NCI-H345 treated with DMSO at 0.1 percent for 48 hours (cell line): ENCODE data around the gene HSBP1L1.

Experiments
- DNase-seq: peaks from one replicate; lab custom pipeline; 2025; ENCODE audit not compliant: unreplicated experiment; lab: John Stamatoyannopoulos, UW

Gene HSBP1L1

GRCh38 chr18:79928563-79928960 lies 35.9 kb upstream of the HSBP1L1 start:
- no peak for DNase-seq

- no peak for DNase-seq
Observed at GRCh38 chr18:79930020-79930642, 34.3 kb upstream of the HSBP1L1 start.

GRCh38 chr18:79931475-79931874 lies 33.0 kb upstream of the HSBP1L1 start:
- DNase-seq = no peak

- no peak for DNase-seq
Observed at GRCh38 chr18:79932907-79933306, 31.5 kb upstream of the HSBP1L1 start.

GRCh38 chr18:79933765-79934164 lies 30.7 kb upstream of the HSBP1L1 start:
- no peak for DNase-seq

- no peak for DNase-seq
Observed at GRCh38 chr18:79934311-79935097, 29.9 kb upstream of the HSBP1L1 start.

- no peak for DNase-seq
Observed at GRCh38 chr18:79935098-79935480, 29.4 kb upstream of the HSBP1L1 start.

- no peak for DNase-seq
Observed at GRCh38 chr18:79935499-79935898, 28.9 kb upstream of the HSBP1L1 start.

GRCh38 chr18:79935925-79936324 lies 28.5 kb upstream of the HSBP1L1 start:
- no peak for DNase-seq

- DNase-seq = no peak
Observed at GRCh38 chr18:79936641-79937040, 27.8 kb upstream of the HSBP1L1 start.

- DNase-seq = no peak
Observed at GRCh38 chr18:79937103-79937860, 27.2 kb upstream of the HSBP1L1 start.

GRCh38 chr18:79938196-79938595 lies 26.2 kb upstream of the HSBP1L1 start:
- DNase-seq = no peak

- no peak for DNase-seq
Observed at GRCh38 chr18:79939096-79939495, 25.3 kb upstream of the HSBP1L1 start.

GRCh38 chr18:79940126-79940813 lies 24.2 kb upstream of the HSBP1L1 start:
- no peak for DNase-seq

GRCh38 chr18:79940814-79941472 lies 23.5 kb upstream of the HSBP1L1 start:
- no peak for DNase-seq

- no peak for DNase-seq
Observed at GRCh38 chr18:79941473-79942119, 22.8 kb upstream of the HSBP1L1 start.

GRCh38 chr18:79942211-79942610 lies 22.2 kb upstream of the HSBP1L1 start:
- no peak for DNase-seq

GRCh38 chr18:79942786-79943607 lies 21.4 kb upstream of the HSBP1L1 start:
- DNase-seq = no peak

- DNase-seq = no peak
Observed at GRCh38 chr18:79943608-79944125, 20.8 kb upstream of the HSBP1L1 start.
